Mesothelial cell of epicardium (in vitro differentiated cells): Measurements from ENCODE around the gene TENM4. TPM values are rescaled to one million over a fixed set of nuclear protein-coding genes. Genes with fewer than 3 reads are reported as not detected.
"Not testable (repeated sequence)": the region's sequence is repeated elsewhere in the genome, so short reads cannot be mapped to it uniquely, and the experiment has no call there.

Experiments
- DNase-seq, 2 experiments: peaks; one replicate each; pipeline ENCODE4 v3.0.0; 2021; ENCODE audit warnings: low spot score in 2 of 2; ENCODE audit not compliant: unreplicated experiment in 2 of 2
- H3K27ac Mint-ChIP-seq: 2 replicates; pipeline ENCODE4 v1.8.0; 2021; ENCODE audit warnings: mixed read lengths
- H3K27me3 Mint-ChIP-seq: 2 replicates; pipeline ENCODE4 v1.8.0; 2021; ENCODE audit warnings: low read depth, mixed read lengths
- H3K36me3 Mint-ChIP-seq: 2 replicates; pipeline ENCODE4 v1.8.0; 2021; ENCODE audit warnings: mixed read lengths
- H3K4me1 Mint-ChIP-seq: 2 replicates; pipeline ENCODE4 v1.8.0; 2021; ENCODE audit warnings: mixed read lengths
- H3K4me3 Mint-ChIP-seq: 2 replicates; pipeline ENCODE4 v1.8.0; 2021; ENCODE audit warnings: mild to moderate bottlenecking, moderate library complexity, mixed read lengths
- H3K9me3 Mint-ChIP-seq: 2 replicates; pipeline ENCODE4 v1.8.0; 2021; ENCODE audit warnings: mixed read lengths
- CTCF ChIP-seq: fragments of 200-600 bp; sonication (generic); IDR thresholded peaks from one replicate; pipeline ENCODE4 v1.5.0; 2021; ENCODE audit warnings: antibody characterized with exemption; ENCODE audit not compliant: unreplicated experiment
- total RNA-seq: library from RNA; stranded (reverse); gene quantifications from 3 replicates; pipeline ENCODE4 v1.2.1, GENCODE V29; 2021

Gene TENM4
- total RNA-seq, 1 donor from 2014 or later: 187 TPM

GRCh38 chr11:78641541-78641940 lies 799.3 kb downstream of the TENM4 start:
- DNase-seq: no peak
- H3K27me3 Mint-ChIP-seq: no peaks in the 10 kb centered on the region
- H3K4me1 Mint-ChIP-seq: peaks cover 3% of the 10 kb centered on the region
- TF ChIP-seq CTCF: no peak
- H3K4me3 Mint-ChIP-seq: no peak overlapping the region
- H3K9me3 Mint-ChIP-seq: peaks cover 6% of the 10 kb centered on the region
- no peaks in the 10 kb centered on the region for H3K36me3 Mint-ChIP-seq
- H3K27ac Mint-ChIP-seq: no peak overlapping the region

GRCh38 chr11:78638704-78639380 lies 802.0 kb downstream of the TENM4 start:
- no peaks in the 10 kb centered on the region for H3K36me3 Mint-ChIP-seq
- H3K4me3 Mint-ChIP-seq: no peak overlapping the region
- H3K4me1 Mint-ChIP-seq: peaks cover 1% of the 10 kb centered on the region
- peaks cover 6% of the 10 kb centered on the region for H3K27me3 Mint-ChIP-seq
- TF ChIP-seq CTCF: no peak
- H3K9me3 Mint-ChIP-seq: peaks cover 17% of the 10 kb centered on the region
- DNase-seq: no peak
- no peak overlapping the region for H3K27ac Mint-ChIP-seq

- not testable (repeated sequence) for H3K4me1 Mint-ChIP-seq, H3K27ac Mint-ChIP-seq, DNase-seq, H3K27me3 Mint-ChIP-seq, H3K4me3 Mint-ChIP-seq, H3K36me3 Mint-ChIP-seq
- peaks cover 19% of the 10 kb centered on the region for H3K9me3 Mint-ChIP-seq
These were observed 803.3 kb downstream of the TENM4 start for GRCh38 chr11:78637527-78637926.

DNA sequence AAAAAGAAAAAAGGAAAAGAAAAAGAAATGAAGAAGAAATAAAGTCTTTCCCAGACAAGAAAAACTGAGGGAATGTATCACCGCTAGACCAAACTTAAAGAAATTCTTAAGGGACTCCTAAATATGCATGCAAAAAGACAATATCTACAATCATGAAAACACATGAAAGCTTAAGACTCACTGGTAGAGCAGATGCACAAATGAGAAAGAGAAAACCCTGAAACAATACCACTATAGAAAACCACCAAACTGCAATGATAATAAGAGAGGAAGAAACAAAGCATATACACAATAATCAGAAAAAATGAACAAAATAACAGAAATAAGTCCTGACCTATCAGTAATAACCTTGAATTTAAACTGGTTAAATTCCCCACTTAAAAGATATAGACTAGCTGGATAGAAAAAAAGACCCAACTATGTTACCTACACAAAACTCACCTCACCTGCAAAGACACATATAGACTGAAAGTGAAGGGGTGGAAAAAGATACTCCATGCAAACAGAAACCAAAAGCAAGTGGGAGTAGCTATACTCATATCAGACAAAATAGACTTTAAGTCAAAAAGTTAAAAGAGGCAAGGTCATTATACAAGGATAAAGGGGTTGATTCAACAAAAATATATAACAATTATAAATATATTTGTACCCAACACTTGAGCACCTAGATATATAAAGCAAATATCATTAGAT lies 804.9 kb downstream of the TENM4 start:
- Mint-ChIP-seq H3K27ac (no peak overlapping the region), H3K4me1 (no peaks in the 10 kb centered on the region), H3K9me3 (peaks cover 19% of the 10 kb centered on the region), H3K36me3 (no peaks in the 10 kb centered on the region), H3K4me3 (no peak overlapping the region), H3K27me3 (peaks cover 6% of the 10 kb centered on the region)
- no peak for DNase-seq
- TF ChIP-seq CTCF: no peak

GRCh38 chr11:78633516-78634310 lies 807.1 kb downstream of the TENM4 start:
- Mint-ChIP-seq H3K36me3 (no peaks in the 10 kb centered on the region), H3K4me1 (no peaks in the 10 kb centered on the region), H3K27me3 (peaks cover 6% of the 10 kb centered on the region), H3K27ac (no peak overlapping the region), H3K9me3 (peaks cover 36% of the 10 kb centered on the region), H3K4me3 (no peak overlapping the region)
- TF ChIP-seq CTCF: no peak
- DNase-seq: no peak
